Measurements from ENCODE around the gene DNER.

- TF ChIP-seq CTCF (IDR thresholded peaks at IDR 0.05) = no peak
- TF ChIP-seq POLR2A (IDR thresholded peaks at IDR 0.05) = no peak
Measured at GRCh38 chr2:229393926-229394325, 320.4 kb downstream of the DNER start.
